Vagina (tissue), 2 donors: ENCODE results near the gene PPP2R2D.
"Not testable (repeated sequence)": the region's sequence is repeated elsewhere in the genome, so short reads cannot be mapped to it uniquely, and the experiment has no call there.

ENCODE experiments used
- CTCF ChIP-seq, 3 experiments: fragments of 450-650 bp in 2 of 3; fragments of 200-600 bp in 1 of 3; sonication (generic) in 1 of 3; IDR thresholded peaks; one replicate each; pipeline ENCODE4 v1.5.1; 2017 to 2019; ENCODE audit warnings: antibody characterized with exemption in 3 of 3, mild to moderate bottlenecking in 2 of 3, moderate library complexity in 2 of 3
- POLR2A ChIP-seq, 2 donors: fragments of 450-650 bp; IDR thresholded peaks; one replicate each; pipeline ENCODE4 v1.6.1; 2017; ENCODE audit warnings: antibody characterized with exemption in 2 of 2, mild to moderate bottlenecking in 2 of 2, moderate library complexity in 2 of 2

- not testable (repeated sequence) for TF ChIP-seq CTCF, POLR2A (IDR thresholded peaks at IDR 0.05)
Measured at GRCh38 chr10:131919461-131919860, 18.7 kb downstream of the PPP2R2D start.
